Breast epithelium (tissue), 3 donors: ENCODE data around the gene HPD.

ENCODE experiments used
- CTCF ChIP-seq, 3 donors: fragments of 450-650 bp; IDR thresholded peaks; one replicate each; pipeline ENCODE4 v1.5.1; 2016 to 2017; ENCODE audit warnings: antibody characterized with exemption in 3 of 3, mild to moderate bottlenecking in 3 of 3, moderate library complexity in 3 of 3
- POLR2A ChIP-seq: fragments of 450-650 bp; IDR thresholded peaks from one replicate; pipeline ENCODE4 v1.6.1; 2016; ENCODE audit warnings: antibody characterized with exemption, mild to moderate bottlenecking, moderate library complexity
- POLR2AphosphoS5 ChIP-seq, 3 donors: sonication (generic); formaldehyde crosslinking; IDR thresholded peaks; one replicate each; pipeline ENCODE4 v1.6.1; 2017; ENCODE audit warnings: antibody characterized with exemption in 3 of 3

DNA sequence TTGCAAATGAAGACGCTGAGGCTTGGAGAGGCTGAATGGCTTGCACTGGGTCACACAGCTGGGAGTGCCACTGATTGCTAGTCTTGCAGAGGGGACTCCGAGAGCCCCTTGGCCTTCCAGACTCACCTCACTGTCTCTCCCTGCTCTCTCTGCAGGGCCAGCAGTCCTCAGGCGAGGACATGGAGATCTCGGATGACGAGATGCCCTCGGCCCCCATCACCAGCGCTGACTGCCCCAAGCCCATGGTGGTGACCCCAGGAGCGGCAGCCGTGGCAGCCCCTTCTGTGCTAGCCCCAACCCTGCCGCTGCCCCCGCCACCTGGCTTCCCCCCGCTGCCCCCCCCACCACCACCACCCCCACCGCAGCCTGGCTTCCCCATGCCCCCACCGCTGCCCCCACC lies 44.7 kb downstream of the HPD start:
- TF ChIP-seq CTCF (IDR thresholded peaks at IDR 0.05): no peak
- no peak for TF ChIP-seq POLR2AphosphoS5 (IDR thresholded peaks at IDR 0.05)
- TF ChIP-seq POLR2A: no peak
